GM19438 (cell line): ENCODE measurements around the gene NFIC.
A peak's percentile ranks its signal among the peaks of the same experiment; 100 is the strongest.
"Not testable (repeated sequence)": the region's sequence is repeated elsewhere in the genome, so short reads cannot be mapped to it uniquely, and the experiment has no call there.

Source experiments
- ATAC-seq: cut with Tn5 transposase; IDR thresholded peaks from one replicate; pipeline ENCODE4 v1.9.1; 2021; ENCODE audit warnings: low read depth; ENCODE audit not compliant: unreplicated experiment

NFIC gene

DNA sequence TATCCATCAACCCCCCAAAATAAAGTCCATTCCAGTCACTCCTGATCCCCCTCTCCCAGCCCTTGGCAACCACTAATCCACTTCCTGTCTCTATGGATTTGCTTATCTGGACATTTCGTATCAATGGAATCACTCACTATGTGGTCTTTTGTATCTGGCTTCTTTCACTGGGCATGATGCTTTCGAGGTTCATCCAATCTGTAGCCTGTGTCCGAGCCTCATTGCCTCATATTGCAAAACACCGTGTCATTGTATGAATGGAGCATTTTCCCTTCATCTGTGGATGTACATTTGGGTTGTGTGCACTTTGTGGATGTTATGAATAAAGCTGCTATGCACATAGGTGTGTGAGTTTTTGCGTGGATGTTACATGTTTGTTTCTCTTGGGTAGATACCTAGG lies 138.4 kb downstream of the NFIC start:
- ATAC-seq = no peak

DNA sequence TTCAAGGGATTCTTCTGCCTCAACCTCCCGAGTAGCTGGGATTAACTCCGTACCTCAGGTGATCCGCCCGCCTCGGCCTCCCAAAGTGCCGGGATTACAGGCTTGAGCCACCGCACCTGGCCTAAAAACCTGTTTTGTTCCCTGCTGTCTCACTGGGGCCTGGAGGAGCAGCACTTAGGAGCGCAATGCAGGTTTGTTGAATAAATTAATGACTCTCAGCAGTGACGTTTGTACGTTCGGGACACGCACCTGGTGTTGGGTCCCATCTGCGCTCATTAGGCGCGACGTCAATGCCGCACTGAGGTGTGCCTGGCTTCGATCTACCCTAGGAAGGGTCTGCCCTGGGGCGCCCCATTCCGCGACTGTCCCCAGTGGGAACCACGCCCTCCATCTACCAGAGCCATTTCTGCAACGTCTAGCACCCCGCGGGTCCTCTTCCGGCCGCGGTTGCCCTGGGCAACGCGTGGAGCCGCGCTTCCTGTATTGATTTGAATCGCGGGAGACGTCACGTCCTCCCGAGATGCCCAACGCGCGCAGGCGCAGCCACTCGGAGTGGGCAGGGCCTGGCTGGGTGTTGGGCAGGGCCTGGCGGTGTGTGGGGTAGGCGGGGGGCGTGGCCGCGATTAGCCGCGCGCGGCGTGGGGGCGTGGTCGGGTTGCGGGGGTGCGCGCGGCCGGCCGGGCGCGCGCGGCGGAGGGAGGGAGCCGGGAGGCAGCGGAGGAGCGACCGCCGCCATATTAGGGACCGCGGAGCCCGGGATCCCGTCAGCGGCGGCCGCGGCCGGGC lies 139.4 kb downstream of the NFIC start, which contains the start of gene FZR1:
FZR1 (plus strand) TSS at position 714 of the 786 bp plus-strand sequence. CDS start 16,679 bp downstream, outside the sequence.
- ATAC-seq = peak; percentile 89

DNA sequence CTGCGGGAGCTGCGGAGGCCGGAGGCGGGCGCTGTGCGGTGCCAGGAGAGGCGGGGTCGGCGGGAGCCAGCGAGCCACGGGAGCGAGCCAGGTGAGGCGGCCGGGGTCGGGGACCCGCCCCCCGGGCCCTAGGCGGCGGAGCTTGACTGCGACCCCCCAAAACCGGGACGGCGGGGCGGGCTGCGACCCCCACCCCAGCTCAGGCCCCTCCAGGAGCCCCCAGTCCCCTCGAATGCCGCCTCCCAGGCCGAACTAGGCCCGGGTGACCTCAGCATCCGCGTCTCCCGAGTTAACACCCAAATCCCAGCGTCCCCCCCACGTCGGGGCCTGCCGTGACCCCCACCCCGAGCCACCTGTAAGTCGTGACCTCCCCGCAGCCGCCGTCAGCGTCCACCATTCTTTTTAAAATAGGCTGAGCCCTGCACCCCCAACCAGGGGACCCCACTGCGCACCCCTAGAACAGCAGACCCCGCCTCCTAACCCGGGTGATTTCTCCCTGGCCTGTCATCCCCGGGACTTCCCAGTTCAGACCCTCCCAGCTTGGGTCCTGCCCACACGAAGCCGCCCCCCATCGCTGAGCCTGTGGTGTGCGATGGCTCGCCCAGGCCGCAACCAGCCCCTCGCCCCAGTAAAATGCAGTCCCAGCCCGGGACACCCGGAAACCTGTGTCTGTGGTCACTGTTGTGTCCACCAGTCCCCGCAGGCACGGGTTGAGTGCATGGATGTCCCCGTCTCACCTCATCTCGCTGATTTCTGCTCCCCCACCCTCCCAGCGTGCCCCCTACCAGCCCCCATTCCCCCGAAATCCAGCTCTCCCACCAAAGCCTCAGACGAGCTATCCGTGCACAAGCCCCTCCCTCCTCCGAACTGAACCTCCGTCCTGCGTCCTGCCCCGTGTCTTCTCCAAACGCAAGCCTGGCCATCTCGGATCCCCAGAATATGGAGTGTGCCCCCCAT lies 140.3 kb downstream of the NFIC start:
- ATAC-seq = peak; percentile 3

DNA sequence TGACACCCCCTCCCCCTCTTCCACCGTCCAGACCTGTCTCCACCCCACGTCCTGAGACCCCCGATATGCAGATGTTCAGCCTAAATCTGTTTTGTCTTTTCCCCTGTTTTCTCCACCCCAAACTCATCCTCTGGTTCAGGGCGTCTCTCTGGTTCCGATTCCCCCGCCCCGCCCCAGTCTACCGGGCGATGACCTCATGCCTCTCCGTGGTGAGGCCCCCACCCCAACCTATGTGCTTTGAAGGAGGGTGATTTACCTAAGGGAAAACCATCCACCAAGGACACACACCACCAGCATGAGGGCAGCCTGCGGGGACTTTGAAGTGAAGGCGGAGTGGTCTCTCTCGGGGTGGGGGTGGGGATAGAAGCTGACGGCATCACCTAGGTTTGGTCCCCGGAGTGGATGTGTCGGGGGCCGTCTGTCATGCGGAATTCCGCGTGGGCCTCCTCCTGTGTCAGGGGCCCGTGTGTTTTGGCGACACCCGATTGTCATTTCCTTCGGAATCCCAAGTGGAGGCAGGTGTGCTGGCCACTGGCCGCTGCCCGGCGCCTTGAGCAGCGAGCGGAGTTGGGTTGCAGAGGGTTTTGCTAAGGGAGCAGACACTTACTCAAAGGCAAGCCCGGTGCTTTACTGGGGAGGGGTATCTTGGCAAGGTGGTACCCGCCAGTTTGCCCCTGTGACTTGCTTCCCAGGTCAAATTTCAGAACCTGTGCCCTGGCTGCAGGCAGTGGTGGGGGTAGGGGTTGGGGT lies 141.2 kb downstream of the NFIC start:
- ATAC-seq = no peak

DNA sequence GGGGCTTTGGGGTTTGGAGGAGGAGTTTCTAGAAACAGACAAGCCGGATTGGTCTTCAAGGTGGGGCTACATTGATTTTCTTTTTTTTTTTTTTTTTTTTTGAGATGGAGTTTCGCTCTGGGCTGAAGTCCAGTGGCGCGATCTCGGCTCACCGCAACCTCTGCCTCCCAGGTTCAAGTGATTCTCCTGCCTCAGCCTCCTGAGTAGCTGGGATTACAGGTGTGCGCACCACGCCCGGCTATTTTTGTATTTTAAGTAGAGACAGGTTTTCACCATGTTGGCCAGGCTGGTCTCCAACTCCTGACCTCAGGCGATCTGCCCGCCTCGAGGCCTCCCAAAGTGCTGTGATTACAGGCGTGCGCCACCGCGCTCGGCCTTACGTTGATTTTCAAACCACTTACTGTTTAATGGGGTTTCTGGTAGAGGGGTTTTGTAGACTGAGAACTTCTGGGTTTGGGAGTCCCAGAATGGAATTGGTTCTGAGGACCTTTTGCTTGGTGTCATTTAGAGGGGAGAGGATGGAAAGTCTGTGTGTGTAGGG lies 141.8 kb downstream of the NFIC start:
- ATAC-seq = not testable (repeated sequence)

DNA sequence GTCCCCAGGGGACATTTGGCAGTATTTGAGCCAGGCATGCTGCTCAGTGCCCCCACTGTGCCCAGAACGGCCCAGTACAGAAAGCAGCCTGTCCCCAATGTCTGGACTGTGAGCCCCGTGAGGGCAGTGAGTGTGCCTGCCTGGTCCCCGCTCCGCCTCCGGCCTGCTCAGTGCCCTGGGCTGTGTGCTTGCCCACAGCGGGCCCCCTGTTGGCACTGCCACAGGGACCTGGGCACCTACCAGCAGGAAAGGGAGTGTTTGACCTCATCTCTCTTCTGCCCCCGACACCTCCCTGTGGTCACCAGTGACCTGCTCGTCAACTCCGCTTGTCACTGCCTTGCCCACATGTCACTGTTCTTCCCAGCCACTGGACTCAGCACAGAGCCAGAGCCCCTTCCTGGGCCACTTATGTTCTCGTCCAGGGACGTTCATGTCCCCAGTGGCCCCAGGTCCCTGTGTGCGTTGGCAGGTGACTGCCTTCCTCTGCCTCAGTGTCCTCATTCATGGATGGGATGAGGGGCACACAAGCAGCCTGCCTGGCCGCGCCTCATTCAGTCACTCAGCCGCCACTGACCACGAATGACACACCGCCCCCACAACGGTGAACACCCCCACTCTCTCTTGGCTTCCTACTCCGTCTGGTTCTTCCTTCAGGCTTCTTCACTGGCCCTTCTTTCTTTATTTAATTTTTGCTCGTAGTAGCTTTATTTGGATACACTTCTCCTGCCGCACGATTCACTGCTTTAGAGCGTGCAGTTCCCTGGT lies 142.6 kb downstream of the NFIC start:
- no peak for ATAC-seq

DNA sequence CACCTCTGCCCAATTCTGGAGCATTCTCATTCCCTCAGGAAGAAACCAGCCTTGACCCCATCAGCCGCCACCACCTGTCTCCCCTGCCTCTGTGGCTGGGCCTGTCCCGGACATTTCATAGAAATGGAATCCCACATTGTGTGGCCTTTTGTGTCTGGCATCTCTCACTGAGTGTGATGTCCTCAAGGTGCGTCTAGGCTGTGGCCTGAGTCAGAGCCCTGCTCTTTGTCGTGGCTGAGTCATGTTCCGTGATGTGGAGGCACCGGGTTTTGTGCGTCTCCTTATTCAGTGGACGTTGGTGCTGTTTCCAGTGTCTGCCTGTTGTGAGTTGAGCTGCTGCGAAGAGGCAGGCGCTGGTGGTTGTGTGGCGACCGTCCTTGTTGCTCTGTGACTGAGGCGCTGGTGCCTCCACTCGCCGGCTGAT lies 143.2 kb downstream of the NFIC start:
- ATAC-seq = no peak

DNA sequence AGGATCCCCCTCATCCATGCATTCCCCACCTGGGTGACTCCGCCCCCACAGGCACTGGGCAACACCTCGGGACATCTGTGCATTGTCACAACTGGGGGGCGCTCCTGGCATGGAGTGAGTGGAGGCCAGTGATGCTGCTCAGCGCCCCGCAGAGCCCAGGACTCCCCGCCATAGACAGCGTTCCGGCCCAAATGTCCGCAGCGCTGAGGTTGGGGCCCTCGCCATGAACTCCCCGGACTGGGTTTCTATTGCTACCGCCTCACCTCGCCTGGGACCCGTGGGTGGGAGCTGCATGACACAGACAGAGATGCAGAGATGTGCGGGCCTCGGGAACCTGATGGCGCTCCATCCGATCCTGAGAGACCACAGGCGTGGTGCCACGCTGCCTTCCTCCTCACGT lies 144.3 kb downstream of the NFIC start:
- ATAC-seq = no peak

DNA sequence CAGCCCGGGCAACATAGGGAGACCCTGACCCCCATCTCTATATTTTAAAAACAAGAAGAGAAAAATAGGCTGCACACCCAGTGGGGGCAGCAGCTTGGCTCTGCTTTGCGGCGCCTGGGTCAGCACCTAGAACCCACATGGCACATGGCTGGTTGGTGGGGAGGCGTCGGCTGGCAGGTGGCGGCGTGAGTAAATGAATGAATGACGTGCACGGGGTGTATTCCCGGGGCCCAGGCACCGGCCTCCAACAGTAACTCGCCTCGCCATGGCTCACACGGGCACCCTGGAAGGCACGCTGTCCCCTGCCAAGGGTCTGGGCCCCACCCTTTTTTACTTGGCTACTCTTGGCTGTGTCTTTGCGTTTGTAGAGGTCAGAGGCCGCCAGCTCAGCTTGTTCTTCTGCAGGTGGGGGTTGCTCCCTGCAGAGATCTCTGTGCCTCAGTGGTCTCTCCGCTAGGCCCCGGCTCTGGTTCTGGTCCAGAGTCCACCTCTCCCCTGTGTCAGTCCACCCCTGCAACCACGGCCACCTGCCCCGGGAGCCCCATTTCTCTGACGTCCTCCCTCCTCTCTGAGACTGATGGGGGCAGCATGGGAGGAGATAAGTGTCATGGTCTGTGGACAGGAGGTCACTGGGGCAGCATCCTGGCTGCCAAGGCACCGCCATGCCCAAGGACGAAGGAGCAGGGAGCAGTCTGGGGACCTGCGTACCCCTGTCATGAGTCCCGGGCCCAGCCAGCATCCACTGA lies 145.3 kb downstream of the NFIC start:
- no peak for ATAC-seq

DNA sequence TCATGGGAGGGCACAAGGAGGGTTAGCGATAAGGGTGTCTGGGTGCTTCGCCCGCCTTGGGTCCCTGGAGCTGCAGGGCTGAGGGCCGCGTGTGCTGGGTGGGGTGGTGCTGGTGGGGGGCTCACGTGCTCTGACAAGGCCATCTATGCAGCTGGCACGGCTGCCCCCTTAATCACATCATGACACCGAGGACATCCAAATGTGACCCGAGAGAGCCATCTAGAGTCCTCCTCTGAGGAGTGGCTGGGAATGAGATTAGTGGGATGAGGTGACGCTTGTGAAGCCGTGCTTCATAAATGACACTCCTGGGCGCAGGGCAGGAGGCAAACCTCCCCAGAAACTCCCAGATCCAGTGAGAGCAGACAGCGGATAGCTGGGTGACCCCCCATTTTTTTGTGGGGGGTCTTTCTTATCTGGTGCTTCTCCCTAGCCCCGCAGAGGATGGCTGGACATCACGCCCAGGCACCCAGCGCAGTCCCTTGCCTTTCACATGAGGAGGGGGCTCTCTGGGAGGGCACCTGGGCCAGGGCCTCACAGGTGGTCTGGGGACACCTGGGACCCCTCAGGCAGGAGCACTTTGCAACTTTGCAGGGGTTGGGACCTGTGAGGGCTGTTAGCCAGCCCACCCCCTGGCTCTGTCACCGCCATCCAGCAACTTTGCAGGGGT lies 146.3 kb downstream of the NFIC start:
- no peak for ATAC-seq

DNA sequence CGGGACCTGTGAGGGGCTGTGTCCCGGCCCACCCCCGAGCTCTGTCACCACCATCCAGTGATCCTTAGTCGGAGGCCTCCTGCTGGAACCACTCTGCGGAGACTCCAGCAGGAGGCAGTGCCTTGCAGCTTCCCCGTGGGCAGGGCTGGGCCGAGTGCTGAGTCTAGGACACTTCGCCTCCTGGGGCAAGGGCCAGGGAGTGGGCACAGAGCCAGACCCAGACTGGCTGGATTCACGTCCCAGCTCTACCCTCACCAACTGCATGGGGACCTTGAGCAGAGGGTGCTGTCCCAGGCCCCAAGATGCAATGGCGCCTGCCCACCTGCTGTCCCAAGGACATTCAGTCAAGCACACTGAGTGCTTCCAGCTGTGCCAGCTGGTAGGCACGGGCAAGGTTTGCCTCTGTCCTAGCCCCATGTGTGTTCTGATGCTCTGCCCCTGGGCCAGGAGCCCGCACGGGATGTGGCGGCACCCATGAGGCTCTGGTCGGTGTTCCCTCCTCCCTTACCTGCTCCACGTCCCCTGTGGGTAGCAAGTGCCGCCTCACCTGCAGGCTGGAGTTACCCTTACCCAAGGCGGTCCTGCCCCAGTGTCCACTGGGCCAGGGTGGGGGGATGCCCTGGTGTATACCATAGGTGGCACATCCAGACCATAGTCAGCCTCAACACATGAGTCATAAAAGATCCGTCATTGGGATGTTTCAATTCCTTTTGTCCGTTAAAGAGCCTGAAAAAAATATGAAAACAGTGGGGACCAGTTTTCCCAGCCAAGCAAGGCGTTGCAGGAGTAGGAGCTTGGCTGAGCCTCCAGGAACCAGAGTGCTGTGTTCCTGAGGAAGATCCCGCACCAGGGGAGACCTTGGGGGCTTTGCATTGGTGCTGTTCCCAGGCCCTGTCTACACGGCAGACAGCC lies 147.1 kb downstream of the NFIC start:
- no peak for ATAC-seq

DNA sequence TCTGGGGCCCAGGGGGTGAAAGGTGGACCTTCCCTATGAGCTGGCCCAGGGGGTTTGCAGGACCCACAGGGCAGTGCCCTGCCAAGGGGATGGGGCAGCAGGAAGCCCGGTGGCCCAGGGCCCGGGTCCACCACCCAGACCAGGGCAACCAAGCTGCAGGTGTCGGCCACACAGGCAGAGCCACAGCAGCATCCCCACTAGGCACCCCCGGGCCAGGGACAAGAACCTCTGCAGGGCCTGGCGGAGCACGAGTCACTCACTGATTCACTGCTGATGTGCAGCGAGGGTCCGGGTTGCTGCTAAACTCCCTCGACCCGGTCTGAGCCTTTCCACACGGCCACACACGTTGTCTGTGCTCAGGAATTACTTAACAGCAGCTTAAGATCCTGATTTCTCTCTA lies 148.5 kb downstream of the NFIC start:
- ATAC-seq = no peak

DNA sequence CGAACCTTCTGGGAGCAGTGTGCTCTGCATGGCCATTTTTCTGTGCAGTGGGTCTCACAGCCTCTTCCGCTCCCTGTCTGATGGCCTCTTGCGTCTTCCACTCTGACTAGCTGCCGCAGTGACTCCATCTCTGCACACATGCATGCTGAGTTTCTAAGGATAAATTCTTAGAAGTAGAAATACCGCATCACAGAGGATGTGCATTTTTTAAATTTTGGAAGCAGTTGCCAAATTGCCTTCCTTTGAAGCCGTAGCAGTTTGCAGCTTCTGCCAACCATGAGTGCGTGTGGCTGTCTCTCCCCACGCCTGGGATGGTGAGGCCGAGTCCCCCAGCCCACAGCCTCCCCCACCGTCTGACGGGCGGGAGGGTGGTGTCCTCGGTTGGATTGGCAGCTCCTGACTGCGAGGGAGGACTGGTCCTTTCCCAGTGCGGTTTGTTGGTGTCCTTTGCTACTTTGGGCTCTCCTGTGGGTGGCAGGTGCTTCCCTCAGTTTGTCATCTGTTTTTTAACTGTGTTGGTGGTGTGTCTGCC lies 149.6 kb downstream of the NFIC start:
- ATAC-seq = no peak

DNA sequence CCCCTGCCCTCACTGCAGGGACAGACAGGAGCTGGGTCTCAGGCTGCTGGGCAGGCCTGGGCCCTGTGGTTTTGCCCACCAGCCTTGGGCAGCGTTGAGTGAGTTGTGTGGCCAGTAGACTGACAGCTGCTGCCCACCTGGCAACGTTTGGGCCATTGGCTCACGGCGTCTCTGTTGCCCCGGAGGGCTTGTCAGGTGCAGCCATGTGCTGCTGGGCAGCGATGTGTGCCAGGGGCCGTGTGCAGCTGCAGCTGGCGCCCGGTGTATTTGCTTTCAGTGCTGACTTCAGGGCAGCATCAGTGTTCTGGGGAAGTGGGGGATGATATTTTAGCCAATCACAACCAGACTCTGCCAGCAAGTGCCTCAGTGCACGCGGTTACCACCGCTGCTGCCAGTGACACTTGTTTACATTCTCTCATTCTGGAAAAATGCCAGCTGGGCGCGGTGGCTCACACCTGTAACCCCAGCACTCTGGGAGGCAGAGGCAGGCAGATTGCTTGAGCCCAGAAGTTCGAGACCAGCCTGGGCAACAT lies 150.4 kb downstream of the NFIC start:
- no peak for ATAC-seq

DNA sequence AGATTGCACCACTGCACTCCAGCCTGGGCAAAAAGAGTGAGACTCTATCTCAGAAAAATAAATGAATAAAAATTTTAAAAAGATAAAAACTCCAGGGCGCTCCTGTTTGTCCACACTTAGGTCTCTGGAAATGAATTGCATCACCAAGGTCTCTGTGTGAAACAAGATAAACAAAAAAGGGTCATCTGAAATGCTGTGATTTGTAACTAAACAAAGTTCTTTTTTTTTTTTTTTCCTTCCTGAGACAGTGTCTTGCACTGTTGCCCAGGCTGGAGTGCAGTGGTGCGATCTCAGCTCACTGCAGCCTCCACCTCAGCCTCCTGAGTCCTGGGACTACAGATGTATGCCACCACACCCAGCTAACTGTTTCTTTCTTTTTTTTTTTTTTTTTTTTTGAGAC lies 151.3 kb downstream of the NFIC start:
- ATAC-seq = no peak

DNA sequence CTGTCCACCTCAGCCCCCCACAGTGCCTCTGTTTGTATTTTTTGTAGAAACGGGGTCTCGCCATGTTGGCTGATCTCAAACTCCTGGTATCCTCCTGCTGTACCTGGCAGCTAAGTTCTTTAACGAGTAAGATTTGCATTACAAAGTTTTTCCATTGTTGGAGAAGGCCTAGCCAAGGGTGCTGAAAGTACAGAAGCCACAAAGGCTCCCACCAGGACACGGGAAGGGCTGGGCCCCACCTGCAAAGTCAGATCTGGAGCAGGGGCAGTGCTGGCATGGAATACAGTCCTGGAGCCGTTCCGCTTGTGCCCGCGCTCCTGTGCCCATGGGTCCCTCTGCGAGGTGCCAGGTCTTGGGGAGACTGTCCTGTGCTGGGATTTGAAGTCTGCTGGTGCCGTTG lies 151.9 kb downstream of the NFIC start:
- no peak for ATAC-seq

DNA sequence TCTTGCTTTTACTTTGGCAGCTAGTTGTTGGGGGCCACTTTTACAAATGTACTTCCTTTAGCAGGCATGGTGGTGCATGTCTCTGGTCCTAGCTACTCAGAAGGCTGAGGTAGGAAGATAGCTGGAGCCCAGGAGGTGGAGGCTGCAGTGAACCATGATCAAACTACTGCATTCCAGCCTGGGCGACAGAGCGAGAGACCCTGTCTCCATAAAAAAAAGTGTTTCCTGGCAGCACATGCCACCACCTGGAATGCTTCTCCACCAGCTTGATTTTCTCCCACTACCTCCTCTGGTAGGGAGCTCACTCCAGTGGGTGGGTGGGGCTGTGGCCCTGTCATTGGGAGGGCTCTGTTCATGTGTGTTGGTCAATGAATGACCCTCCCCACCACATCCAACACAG lies 152.3 kb downstream of the NFIC start:
- no peak for ATAC-seq
